Astrocyte (in vitro differentiated cells and primary cell): ENCODE data around the gene TMEM86A. TPM values are rescaled to one million over a fixed set of nuclear protein-coding genes. Genes with fewer than 3 reads are reported as not detected.

Source experiments
- DNase-seq: peaks from one replicate; pipeline ENCODE4 v3.0.0-alpha.2; 2010; ENCODE audit warnings: low read depth
- FAIRE-seq: peaks from 2 replicates; lab custom pipeline; 2011; peaks lifted over from hg19 to GRCh38; lab: Jason Lieb, UNC
- H2AFZ ChIP-seq: 2 replicates; pipeline ENCODE4 v1.6.0; 2012; ENCODE audit warnings: low read depth, low read length, inconsistent platforms
- H3K27ac ChIP-seq: 2 replicates; pipeline ENCODE4 v1.5.1; 2011; ENCODE audit warnings: low read depth, low read length, inconsistent platforms
- H3K27me3 ChIP-seq: 2 replicates; pipeline ENCODE4 v1.6.0; 2011; ENCODE audit warnings: low read length, inconsistent platforms; ENCODE audit not compliant: insufficient read depth
- H3K36me3 ChIP-seq: 2 replicates; pipeline ENCODE4 v1.5.1; 2011; ENCODE audit warnings: low read length, inconsistent platforms; ENCODE audit not compliant: insufficient read depth
- H3K4me1 ChIP-seq: 2 replicates; pipeline ENCODE4 v1.5.1; 2011; ENCODE audit warnings: low read length, inconsistent platforms; ENCODE audit not compliant: insufficient read depth
- H3K4me2 ChIP-seq: 2 replicates; pipeline ENCODE4 v1.6.0; 2012; ENCODE audit warnings: low read length, inconsistent platforms
- H3K4me3 ChIP-seq: 2 replicates; pipeline ENCODE4 v1.5.1; 2011; ENCODE audit warnings: low read depth, mild to moderate bottlenecking, low read length, inconsistent platforms; ENCODE audit not compliant: insufficient read depth
- H3K79me2 ChIP-seq: 2 replicates; pipeline ENCODE4 v1.6.0; 2012; ENCODE audit warnings: mild to moderate bottlenecking, low read length, inconsistent platforms; ENCODE audit not compliant: insufficient read depth
- H3K9ac ChIP-seq: 2 replicates; pipeline ENCODE4 v1.6.0; 2012; ENCODE audit warnings: mild to moderate bottlenecking, low read length, inconsistent platforms
- H3K9me3 ChIP-seq: 2 replicates; pipeline ENCODE4 v1.5.1; 2012; ENCODE audit warnings: low read depth, mild to moderate bottlenecking, low read length, inconsistent platforms; ENCODE audit not compliant: insufficient read depth
- H4K20me1 ChIP-seq: 2 replicates; pipeline ENCODE4 v1.6.0; 2012; ENCODE audit warnings: low read length, inconsistent platforms; ENCODE audit not compliant: insufficient read depth
- H3K27ac Mint-ChIP-seq: one replicate; pipeline ENCODE4 v1.8.0; 2021; ENCODE audit warnings: mild to moderate bottlenecking, mixed read lengths; ENCODE audit not compliant: unreplicated experiment
- H3K27me3 Mint-ChIP-seq: one replicate; pipeline ENCODE4 v1.8.0; 2021; ENCODE audit warnings: low read depth, mixed read lengths; ENCODE audit not compliant: unreplicated experiment
- H3K36me3 Mint-ChIP-seq: one replicate; pipeline ENCODE4 v1.8.0; 2021; ENCODE audit warnings: low read depth, mixed read lengths; ENCODE audit not compliant: unreplicated experiment
- H3K4me1 Mint-ChIP-seq: one replicate; pipeline ENCODE4 v1.8.0; 2021; ENCODE audit warnings: low read depth, mixed read lengths; ENCODE audit not compliant: unreplicated experiment
- H3K4me3 Mint-ChIP-seq: one replicate; pipeline ENCODE4 v1.8.0; 2021; ENCODE audit warnings: mild to moderate bottlenecking, moderate library complexity, mixed read lengths; ENCODE audit not compliant: unreplicated experiment
- H3K9me3 Mint-ChIP-seq: one replicate; pipeline ENCODE4 v1.8.0; 2021; ENCODE audit warnings: mild to moderate bottlenecking, mixed read lengths; ENCODE audit not compliant: unreplicated experiment
- EZH2 ChIP-seq: IDR thresholded peaks from 2 replicates; pipeline ENCODE4 v1.6.1; 2012; ENCODE audit warnings: mild to moderate bottlenecking, low read length, inconsistent platforms; ENCODE audit not compliant: insufficient read depth
- total RNA-seq: library from RNA; stranded (reverse); gene quantifications from 2 replicates; pipeline ENCODE4 v1.2.1, GENCODE V29; 2021
- TF ChIP-seq, protein P1 (sequence below): IDR thresholded peaks from 2 replicates; pipeline ENCODE4 v1.5.1; 2011; ENCODE audit warnings: low read depth, mild to moderate bottlenecking, inconsistent platforms, low read length, moderate library complexity; ENCODE audit not compliant: insufficient read depth

The TMEM86A gene
- total RNA-seq, 1 donor from 2014 or later = 4.0 TPM

DNA sequence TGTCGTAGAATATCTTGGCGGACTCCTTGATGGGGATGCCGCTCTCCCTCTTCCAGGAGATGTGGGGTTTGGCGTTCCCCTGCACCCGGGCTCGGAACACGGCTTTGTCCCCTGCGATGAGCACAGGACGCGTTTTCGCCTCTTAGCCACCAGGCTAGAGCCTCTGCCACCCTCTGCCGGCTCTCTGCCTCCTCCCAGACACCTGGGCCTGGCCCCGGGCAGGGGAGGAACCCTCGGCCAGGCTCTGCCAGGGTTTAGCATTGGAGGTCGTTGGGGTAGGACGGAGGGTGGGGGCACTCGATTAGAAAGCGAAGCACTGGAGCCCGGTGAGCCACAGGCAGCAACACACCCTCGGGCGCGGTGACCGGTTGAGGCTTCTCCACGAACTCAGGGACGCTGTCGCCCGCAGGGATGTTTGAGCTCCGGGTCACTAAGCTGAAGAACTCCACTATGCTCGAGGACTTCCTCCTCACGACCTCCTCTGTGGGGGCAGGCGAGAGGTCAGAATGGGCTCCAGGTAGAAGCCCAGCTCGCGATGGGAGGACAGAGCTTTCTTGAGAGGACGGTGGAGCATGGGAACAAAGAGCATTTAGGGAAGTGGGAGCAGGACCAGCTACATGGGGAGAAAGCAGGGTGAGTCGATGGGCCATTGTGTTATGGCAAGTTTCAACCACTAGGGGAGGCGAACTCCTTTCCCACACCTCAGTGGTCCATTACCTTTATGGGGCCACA lies 23.1 kb downstream of the TMEM86A start:
- Mint-ChIP-seq H3K27me3 (peaks cover 34% of the 10 kb centered on the region), H3K36me3 (no peaks in the 10 kb centered on the region), H3K4me1 (peaks cover 2% of the 10 kb centered on the region), H3K9me3 (peaks cover 2% of the 10 kb centered on the region), H3K4me3 (peak overlapping the region; percentile 87), H3K27ac (no peak overlapping the region)
- FAIRE-seq (peak; percentile 17), DNase-seq (peak; percentile 25)
- TF ChIP-seq, protein P1, sequence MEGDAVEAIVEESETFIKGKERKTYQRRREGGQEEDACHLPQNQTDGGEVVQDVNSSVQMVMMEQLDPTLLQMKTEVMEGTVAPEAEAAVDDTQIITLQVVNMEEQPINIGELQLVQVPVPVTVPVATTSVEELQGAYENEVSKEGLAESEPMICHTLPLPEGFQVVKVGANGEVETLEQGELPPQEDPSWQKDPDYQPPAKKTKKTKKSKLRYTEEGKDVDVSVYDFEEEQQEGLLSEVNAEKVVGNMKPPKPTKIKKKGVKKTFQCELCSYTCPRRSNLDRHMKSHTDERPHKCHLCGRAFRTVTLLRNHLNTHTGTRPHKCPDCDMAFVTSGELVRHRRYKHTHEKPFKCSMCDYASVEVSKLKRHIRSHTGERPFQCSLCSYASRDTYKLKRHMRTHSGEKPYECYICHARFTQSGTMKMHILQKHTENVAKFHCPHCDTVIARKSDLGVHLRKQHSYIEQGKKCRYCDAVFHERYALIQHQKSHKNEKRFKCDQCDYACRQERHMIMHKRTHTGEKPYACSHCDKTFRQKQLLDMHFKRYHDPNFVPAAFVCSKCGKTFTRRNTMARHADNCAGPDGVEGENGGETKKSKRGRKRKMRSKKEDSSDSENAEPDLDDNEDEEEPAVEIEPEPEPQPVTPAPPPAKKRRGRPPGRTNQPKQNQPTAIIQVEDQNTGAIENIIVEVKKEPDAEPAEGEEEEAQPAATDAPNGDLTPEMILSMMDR = peak; percentile 63
- TF ChIP-seq EZH2 = no peak
- Histone ChIP-seq H3K4me2 (peak overlapping the region; percentile 100), H3K4me1 (no peaks in the 10 kb centered on the region), H3K9me3 (no peaks in the 10 kb centered on the region), H3K36me3 (no peaks in the 10 kb centered on the region), H3K27ac (no peak overlapping the region), H3K79me2 (no peaks in the 10 kb centered on the region), H2AFZ (peak overlapping the region; percentile 97), H3K9ac (peak overlapping the region; percentile 82), H3K4me3 (peak overlapping the region; percentile 77), H3K27me3 (no peaks in the 10 kb centered on the region), H4K20me1 (no peaks in the 10 kb centered on the region)

DNA sequence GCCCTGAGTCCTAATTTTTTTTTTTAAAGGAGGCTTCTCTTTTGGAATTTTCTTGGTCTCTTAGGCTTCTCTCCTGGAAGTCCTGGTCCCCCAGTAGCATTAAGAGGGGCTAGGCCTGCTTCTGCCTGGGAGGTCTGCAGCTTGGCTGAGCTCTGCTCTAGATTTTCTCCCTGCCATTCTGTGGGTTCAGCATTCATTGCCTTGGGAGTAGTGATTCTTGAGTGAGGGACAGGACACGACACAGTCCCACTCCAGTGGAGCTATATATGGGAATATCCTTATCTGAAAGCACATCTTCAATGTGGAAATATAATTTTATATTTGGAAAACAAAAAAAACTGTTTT lies 23.7 kb downstream of the TMEM86A start:
- H3K4me1 ChIP-seq = no peaks in the 10 kb centered on the region
- no peaks in the 10 kb centered on the region for H3K27me3 ChIP-seq
- H2AFZ ChIP-seq = no peak overlapping the region
- H4K20me1 ChIP-seq = no peaks in the 10 kb centered on the region
- FAIRE-seq (no peak), DNase-seq (no peak)
- no peak overlapping the region for H3K9ac ChIP-seq
- H3K27me3 Mint-ChIP-seq = peaks cover 29% of the 10 kb centered on the region
- no peaks in the 10 kb centered on the region for H3K79me2 ChIP-seq
- TF ChIP-seq, protein P1 = no peak
- no peak for TF ChIP-seq EZH2
- no peaks in the 10 kb centered on the region for H3K9me3 ChIP-seq
- peak overlapping the region; percentile 45 for H3K4me3 Mint-ChIP-seq
- no peaks in the 10 kb centered on the region for H3K36me3 Mint-ChIP-seq
- H3K4me2 ChIP-seq = peak overlapping the region; percentile 100
- no peaks in the 10 kb centered on the region for H3K36me3 ChIP-seq
- H3K4me3 ChIP-seq = no peak overlapping the region
- H3K9me3 Mint-ChIP-seq = no peaks in the 10 kb centered on the region
- H3K4me1 Mint-ChIP-seq = peaks cover 2% of the 10 kb centered on the region
- no peak overlapping the region for H3K27ac Mint-ChIP-seq
- H3K27ac ChIP-seq = no peak overlapping the region

DNA sequence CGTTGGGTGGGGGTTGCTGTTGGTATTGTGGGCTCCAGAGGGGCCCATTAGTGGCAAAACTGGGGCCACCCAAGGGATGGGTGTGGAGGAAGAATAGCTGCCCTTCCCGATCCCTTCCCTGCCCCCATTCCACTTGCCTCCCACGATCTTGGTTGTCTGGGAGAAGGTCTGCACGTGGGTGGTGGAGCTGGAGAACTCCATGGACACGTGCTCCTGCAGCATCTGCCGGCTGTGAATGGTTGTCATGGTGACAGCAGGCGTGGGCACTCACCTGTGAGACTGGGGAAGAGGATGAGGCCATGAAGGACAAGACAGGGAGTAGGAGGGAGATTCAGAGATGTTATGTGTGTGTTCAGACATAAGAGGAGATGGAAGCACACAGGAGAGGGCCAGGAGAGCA lies 25.4 kb downstream of the TMEM86A start:
- Histone ChIP-seq H3K9me3 (no peaks in the 10 kb centered on the region), H3K4me1 (no peaks in the 10 kb centered on the region), H3K36me3 (no peaks in the 10 kb centered on the region), H3K27ac (no peak overlapping the region), H3K27me3 (no peaks in the 10 kb centered on the region), H2AFZ (no peak overlapping the region), H3K4me2 (no peak overlapping the region), H4K20me1 (no peaks in the 10 kb centered on the region), H3K4me3 (no peak overlapping the region), H3K9ac (no peak overlapping the region), H3K79me2 (no peaks in the 10 kb centered on the region)
- FAIRE-seq (no peak), DNase-seq (no peak)
- H3K9me3 Mint-ChIP-seq = no peaks in the 10 kb centered on the region
- peaks cover 2% of the 10 kb centered on the region for H3K4me1 Mint-ChIP-seq
- H3K4me3 Mint-ChIP-seq = no peak overlapping the region
- peaks cover 15% of the 10 kb centered on the region for H3K27me3 Mint-ChIP-seq
- no peak overlapping the region for H3K27ac Mint-ChIP-seq
- TF ChIP-seq EZH2 = no peak
- TF ChIP-seq, protein P1 = no peak
- H3K36me3 Mint-ChIP-seq = no peaks in the 10 kb centered on the region
